Stimulated activated CD4-positive, alpha-beta T cell treated with anti-CD3 and anti-CD28 coated beads, Interleukin-4, amount 100 ng/mL, for 48 hours (primary cell): ENCODE results near the gene RPS15.
"Not testable (repeated sequence)": the region's sequence is repeated elsewhere in the genome, so short reads cannot be mapped to it uniquely, and the experiment has no call there.

Experiments
- DNase-seq, 2 donors: peaks; one replicate each; pipeline ENCODE4 v3.0.0-alpha.2; 2020; ENCODE audit warnings: low read depth in 2 of 2

The RPS15 gene

GRCh38 chr19:1469255-1470054 lies 31.3 kb downstream of the RPS15 start:
- DNase-seq: no peak

DNA sequence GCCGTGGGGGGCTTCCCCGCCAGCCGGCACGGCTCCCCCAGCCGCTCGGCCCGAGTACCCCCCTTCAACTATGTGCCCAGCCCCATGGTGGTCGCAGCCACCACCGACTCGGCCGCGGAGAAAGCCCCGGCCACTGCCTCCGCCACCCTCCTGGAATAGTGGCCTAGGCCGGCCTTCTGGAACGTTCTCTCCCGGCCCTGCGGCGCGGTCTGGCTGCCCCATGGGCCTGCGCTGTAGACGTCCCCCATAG lies 31.8 kb downstream of the RPS15 start:
- DNase-seq: no peak

DNA sequence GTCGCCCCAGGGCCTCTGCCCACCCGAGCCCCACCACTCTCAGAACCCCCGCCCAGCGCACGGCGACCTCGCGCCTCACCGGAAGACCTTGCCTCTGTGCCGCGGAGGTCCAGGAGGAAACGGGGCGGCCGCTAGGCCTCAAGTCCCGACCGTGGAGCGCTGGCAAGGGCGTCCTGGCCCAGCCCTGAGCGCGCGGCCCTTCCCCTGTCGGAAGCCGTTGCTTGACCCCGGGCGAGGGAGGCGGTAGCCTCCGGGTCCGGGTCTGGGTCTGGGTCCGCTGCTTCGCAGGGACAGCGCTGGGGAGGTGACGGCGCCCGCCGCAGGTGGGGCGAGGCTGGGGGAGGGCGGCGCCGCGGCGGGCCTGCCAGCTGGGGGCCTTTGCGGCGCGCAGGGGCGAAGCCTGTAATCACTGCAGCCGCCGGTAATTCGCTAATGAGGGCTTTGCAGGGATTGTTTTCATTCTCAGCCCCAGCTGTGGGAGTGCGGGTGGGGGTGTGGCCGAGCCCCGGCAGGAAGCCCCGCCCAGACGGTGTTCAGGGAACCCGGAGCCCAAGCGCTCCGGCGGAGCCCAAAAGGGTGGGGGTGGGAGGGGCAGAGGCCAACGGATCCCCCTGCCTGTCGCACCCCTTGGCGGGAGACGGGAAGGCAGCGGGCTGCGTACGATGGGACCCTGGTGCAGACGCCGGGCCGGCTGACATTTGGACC lies 32.3 kb downstream of the RPS15 start:
- peak; percentile 57 to 64 for DNase-seq

DNA sequence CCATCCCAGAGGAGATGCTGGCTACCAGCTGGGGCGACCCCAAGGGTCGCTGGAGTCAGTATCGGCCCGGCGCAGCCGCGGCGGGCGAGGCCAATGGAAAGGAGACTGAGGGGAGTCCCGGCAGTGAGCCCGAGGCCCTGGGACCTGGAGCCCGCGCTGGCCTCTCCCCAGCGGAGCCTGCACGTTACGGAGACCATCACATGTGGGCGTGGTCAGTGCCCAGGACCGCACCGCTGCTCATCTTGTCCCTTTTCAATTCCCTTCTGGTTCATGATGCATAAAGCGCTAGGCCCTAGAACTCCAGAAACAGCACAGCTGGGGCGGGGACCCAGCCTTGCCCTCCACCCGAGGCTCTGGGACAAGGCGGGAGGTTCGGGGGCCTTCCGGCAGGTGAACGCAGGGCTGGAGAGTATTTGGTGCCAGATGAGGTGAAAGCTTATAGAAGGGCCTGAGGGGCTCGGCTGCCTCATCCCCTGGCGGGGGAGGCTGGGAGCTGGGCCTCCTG lies 32.9 kb downstream of the RPS15 start:
- no peak for DNase-seq

DNA sequence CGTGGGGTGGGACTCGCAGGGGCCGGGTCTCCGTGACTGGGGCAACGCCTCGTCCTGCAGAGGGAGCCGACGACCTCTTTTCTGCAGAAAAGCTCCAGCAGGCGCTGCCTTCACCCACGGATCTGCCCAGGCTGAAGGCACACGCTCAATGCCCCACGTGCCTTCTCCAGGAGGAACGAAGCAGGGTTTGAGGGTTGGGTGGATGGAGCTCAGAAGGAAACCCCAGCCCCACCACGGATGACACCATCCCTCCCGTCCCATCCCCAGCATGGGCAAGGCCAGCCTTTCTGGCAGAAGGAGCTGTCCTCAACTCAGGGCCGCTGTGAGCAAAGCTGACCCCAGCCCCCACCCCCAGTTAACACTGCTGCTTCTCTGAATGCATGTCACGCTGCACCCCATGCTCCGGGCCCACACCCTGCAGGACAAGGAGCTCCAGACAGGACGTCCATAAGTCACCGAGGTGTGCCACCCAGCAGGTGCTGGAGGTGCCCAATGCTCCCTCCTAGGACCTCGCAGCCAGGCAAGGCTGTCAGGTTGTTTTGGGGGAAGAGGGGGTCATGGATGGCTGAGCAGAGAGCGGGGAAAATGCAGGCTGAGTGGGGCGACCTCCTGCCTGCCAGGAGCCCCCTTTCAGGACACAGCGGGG lies 33.4 kb downstream of the RPS15 start:
- DNase-seq: no peak

- no peak for DNase-seq
Measured at GRCh38 chr19:1472231-1473084, 34.3 kb downstream of the RPS15 start.

- no peak for DNase-seq
Measured at GRCh38 chr19:1473085-1473851, 35.1 kb downstream of the RPS15 start.

DNA sequence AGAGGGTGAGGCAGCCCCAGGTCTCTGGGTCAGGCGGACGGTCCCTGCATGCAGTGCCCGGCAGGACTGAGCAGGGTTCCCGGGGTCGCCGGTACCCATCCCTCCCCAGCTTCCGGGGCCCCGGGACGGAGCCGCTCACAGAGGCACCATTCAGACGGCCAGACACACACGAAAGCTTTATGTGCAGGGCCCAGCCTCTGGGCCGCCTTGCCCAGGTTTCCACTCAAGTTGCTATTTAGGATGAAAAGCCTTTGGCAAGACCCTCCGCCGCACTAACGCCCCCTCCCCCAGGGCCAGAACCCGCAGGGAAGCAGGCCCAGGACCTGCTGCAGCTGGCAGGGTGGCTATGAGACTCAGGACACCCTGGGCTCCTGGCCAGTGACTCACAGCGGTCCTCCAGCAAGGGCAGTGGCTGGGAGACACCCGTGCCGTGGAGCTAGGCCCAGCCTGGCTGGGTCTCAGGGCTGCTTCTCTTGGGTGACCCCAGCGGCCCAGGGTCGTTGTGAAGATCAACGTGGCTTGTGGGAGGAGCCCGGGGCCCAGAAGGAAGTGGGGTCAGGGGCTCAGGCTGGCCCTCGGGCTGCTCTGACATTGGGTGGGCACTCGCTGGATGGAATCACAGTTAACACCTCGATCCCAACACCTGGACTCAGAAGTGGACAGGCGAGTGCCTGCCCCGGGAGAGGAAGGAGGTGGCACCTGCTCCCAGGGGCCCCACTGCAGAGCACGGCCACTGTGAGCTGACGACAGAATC lies 36.0 kb downstream of the RPS15 start:
- DNase-seq: no peak

GRCh38 chr19:1474765-1475351 lies 36.7 kb downstream of the RPS15 start:
- DNase-seq: no peak

DNA sequence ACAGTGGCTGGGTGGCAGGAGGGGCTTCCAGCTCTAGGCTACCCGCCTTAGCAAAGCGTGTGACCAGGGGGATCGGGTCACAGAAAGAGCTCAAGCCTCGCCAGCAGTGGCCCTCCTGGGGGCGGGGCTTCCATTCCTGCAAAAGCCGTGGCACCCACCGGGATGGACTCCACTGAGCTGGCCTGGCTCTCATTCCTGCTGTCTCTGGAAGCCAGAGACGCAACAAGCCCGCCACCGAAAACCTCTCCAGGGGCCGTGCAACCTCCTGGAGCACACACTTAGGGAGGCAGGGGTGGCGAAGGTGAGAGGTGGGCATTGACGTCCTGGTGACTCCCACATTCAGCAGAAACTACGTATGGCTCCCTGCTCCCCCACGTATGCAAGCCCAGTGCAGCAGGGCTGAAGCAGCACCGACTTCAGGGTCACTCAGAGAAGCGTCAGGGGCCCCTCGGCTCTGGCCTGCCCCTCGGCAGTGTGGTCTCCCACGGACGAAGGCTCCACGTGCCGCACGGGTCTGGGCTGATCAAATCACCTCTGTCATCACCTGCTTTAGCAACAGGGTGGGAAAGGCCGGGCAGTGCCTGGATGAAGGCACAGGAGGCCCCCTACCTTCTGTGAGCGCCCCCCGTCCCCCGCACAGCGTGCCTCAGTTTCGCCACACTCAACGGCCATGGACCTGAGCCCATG lies 37.7 kb downstream of the RPS15 start:
- no peak for DNase-seq

DNA sequence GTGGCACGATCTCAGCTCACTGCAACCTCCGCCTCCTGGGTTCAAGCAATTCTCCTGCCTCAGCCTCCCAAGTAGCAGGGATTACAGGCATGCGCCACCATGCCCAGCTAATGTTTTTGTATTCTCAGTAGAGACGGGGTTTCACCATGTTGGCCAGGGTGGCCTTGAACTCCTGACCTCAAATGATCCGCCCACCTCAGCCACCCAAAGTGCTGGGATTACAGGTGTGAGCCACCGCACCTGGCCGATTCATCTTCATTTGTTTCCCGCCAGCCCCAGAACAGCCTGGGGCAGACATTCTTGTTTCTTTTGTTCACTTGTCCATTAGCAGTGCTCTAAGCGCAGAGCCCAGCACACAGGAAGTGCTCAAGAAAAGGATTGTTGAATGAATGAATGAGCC lies 38.9 kb downstream of the RPS15 start:
- not testable (repeated sequence) for DNase-seq

DNA sequence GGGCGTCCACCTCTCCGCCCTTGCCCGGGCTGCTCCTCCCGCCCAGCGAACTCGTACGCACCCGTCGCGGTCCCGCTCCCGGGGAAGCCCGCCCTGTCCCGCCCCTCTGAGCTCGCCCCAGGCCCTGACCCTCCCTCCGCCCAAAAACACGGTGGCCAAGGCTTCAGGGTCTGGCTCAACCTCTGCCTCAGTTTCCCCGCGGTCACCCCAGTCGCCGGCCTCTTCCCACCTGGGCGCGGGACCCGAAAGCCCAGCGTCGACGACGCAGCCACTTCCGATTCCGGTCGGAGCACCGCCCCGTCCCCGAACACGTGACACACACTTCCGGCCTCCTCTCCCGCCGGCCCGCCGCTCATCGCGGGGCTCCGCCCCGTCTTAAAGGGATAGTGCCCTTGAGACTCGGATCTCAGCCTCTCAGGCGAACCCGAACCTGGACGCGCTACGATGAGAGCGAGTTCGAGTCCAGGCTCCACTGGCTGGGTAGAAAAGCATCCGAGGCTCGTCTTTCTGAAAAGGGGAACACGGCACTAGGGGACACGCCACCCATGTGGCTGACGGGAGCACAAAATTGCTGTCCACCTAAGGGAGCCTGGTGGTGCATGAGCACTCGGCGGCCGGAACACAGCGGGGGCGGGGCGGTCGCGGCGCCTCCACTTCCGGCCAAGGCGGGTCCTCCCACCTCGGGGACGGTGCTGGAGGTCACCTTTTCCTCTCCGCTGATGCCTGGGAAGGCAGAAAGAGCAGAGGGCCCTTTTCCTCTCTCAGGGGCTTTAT lies 40.9 kb downstream of the RPS15 start, which contains the start of gene C19orf25:
TSS of gene C19orf25 (minus strand) at position 282 of the 774 bp plus-strand sequence. CDS start 312 bp downstream, outside the sequence.
- peak; percentile 90 to 93 for DNase-seq

DNA sequence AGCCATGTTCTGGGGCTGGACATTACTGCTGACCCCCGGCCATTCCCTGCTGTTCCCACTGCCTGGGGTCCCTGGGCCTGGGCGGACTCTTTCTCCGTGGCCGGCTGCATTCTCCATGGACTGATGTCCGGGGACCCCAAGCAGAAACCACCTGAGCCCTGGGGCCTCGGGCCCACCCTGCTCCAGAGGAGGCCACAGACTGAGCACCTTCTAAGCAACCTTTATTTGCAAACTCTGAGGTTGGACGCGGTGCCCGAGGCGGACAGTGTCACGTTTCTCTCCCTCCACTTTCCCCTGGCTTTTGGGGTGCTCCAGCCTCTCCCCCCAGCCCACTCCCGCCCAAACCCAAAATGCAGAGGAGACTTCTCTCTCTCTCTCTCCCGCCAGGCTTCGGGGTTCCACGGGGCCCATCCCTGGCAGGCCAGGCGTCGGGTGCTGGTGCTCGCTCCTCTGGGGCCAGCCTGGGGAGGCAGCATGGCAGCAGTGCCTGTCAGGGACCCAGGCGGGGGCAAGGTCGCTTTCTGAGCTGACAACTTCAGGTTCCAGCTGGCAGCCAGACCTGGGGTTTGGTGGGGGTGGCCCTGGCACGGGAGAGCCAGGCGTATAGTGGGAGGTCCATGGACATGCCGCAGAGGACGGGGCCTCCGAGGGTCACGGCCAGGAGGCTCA lies 43.2 kb downstream of the RPS15 start:
- DNase-seq: no peak

- no peak for DNase-seq
Measured at GRCh38 chr19:1481893-1482360, 43.7 kb downstream of the RPS15 start.

- no peak for DNase-seq
Measured at GRCh38 chr19:1482361-1483130, 44.4 kb downstream of the RPS15 start.

DNA sequence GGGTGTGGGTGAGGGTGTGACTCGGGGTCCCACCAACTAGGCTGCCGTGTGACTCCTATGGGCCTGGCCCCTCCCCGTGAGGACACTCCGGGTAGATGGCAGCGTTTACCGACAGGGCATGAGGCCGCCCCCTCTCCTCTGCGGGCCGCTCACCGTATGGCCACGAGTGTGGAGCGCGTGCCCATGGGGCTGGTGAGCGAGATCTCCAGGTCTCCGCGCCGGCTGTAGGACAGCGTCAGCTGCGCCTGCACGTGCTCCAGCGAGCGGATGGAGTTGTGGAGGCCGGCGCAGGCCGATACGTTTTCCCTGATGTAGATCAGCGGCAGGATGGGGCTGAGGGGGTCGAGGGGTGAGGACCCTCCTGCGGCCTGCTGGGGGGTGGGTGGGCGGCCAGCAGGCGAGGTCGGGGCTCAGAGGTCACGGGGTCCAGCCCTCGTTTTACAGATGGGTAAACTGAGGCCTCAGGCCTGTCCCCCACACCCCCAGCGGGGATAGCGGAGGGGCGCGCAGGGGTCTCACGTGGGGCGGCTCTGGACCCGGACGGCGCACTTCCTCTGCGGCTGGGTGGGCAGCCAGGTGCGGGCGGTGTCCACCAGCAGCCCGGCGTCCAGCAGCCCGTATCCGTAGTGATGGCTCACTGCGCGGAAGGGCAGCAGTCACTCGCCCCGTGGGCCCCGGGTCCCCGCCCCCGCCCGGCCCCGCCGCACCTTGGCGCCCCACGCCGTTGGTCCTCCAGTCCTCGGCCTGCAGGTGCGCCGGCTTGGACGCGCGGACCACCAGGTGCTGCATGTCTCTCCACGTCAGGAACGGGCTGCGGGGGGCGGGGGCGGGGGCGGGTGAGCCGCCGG lies 45.2 kb downstream of the RPS15 start:
- no peak for DNase-seq
